ENCODE data around the gene NSUN7. TPM values are rescaled to one million over a fixed set of nuclear protein-coding genes. Genes with fewer than 3 reads are reported as not detected.
A peak's percentile ranks its signal among the peaks of the same experiment; 100 is the strongest.

NSUN7 gene
- polyA plus RNA-seq, 4 donors = 1.1 to 21.7 (median 3.3) TPM

GRCh38 chr4:40850496-40850895 is 100.7 kb downstream of the NSUN7 start:
- Histone ChIP-seq H3K36me3 (ENCODE audit: control insufficient read depth in 3 of 3, insufficient read depth in 2 of 3, low read depth in 1 of 3, low read length in 3 of 3) (peaks cover 0 to 10% (median 0%) of the 10 kb centered on the region in 3 donors), H3K4me1 (ENCODE audit: control insufficient read depth in 3 of 3, insufficient read depth in 2 of 3, low read depth in 1 of 3, low read length in 2 of 3) (no peaks in the 10 kb centered on the region), H3K27me3 (ENCODE audit: control insufficient read depth in 3 of 3, insufficient read depth in 3 of 3, low read length in 3 of 3) (no peaks in the 10 kb centered on the region), H3K27ac (ENCODE audit: low read depth in 1 of 3, low read length in 2 of 3) (no peak overlapping the region), H3K4me3 (ENCODE audit: low read depth in 1 of 3, low read length in 3 of 3) (no peak overlapping the region), H3K9me3 (ENCODE audit: control insufficient read depth in 2 of 2, insufficient read depth in 1 of 2, low read depth in 1 of 2, low read length in 1 of 2) (no peaks in the 10 kb centered on the region)
- DNase-seq (no peak), FAIRE-seq (no peak)
- 87 to 88% (median 88%) methylated on average over 4 of the region's 4 CpGs for WGBS, 3 donors

GRCh38 chr4:40856277-40856839 is 106.6 kb downstream of the NSUN7 start:
- FAIRE-seq = no peak
- Histone ChIP-seq H3K27ac (ENCODE audit: low read depth in 1 of 3, low read length in 2 of 3) (no peak overlapping the region), H3K36me3 (ENCODE audit: control insufficient read depth in 3 of 3, insufficient read depth in 2 of 3, low read depth in 1 of 3, low read length in 3 of 3) (peaks cover 0 to 19% (median 0%) of the 10 kb centered on the region in 3 donors), H3K27me3 (ENCODE audit: control insufficient read depth in 3 of 3, insufficient read depth in 3 of 3, low read length in 3 of 3) (peaks cover 0 to 5% (median 0%) of the 10 kb centered on the region in 3 donors), H3K9me3 (ENCODE audit: control insufficient read depth in 2 of 2, insufficient read depth in 1 of 2, low read depth in 1 of 2, low read length in 1 of 2) (no peaks in the 10 kb centered on the region), H3K4me1 (ENCODE audit: control insufficient read depth in 3 of 3, insufficient read depth in 2 of 3, low read depth in 1 of 3, low read length in 2 of 3) (peaks cover 0 to 4% (median 3%) of the 10 kb centered on the region in 3 donors), H3K4me3 (ENCODE audit: low read depth in 1 of 3, low read length in 3 of 3) (peak overlapping the region in 2 of 3 donors; percentile 5 to 37)
- DNase-seq = no peak
- 64 to 88% (median 72%) methylated on average over 16 of the region's 16 CpGs for WGBS, 3 donors

- Histone ChIP-seq H3K27me3 (ENCODE audit: control insufficient read depth in 3 of 3, insufficient read depth in 3 of 3, low read length in 3 of 3) (peaks cover 0 to 5% (median 0%) of the 10 kb centered on the region in 3 donors), H3K9me3 (ENCODE audit: control insufficient read depth in 2 of 2, insufficient read depth in 1 of 2, low read depth in 1 of 2, low read length in 1 of 2) (no peaks in the 10 kb centered on the region), H3K4me3 (ENCODE audit: low read depth in 1 of 3, low read length in 3 of 3) (peak overlapping the region; percentile 5 to 40 (median 37)), H3K27ac (ENCODE audit: low read depth in 1 of 3, low read length in 2 of 3) (no peak overlapping the region), H3K4me1 (ENCODE audit: control insufficient read depth in 3 of 3, insufficient read depth in 2 of 3, low read depth in 1 of 3, low read length in 2 of 3) (peaks cover 0 to 4% (median 3%) of the 10 kb centered on the region in 3 donors), H3K36me3 (ENCODE audit: control insufficient read depth in 3 of 3, insufficient read depth in 2 of 3, low read depth in 1 of 3, low read length in 3 of 3) (peaks cover 0 to 19% (median 0%) of the 10 kb centered on the region in 3 donors)
- peak; percentile 19 to 83 for DNase-seq
- no peak for FAIRE-seq
- WGBS, 3 donors = 20 to 59% (median 53%) methylated on average over 31 to 51 of the region's 51 CpGs
Observed at GRCh38 chr4:40856840-40857362, 107.1 kb downstream of the NSUN7 start.

- Histone ChIP-seq H3K4me1 (ENCODE audit: control insufficient read depth in 3 of 3, insufficient read depth in 2 of 3, low read depth in 1 of 3, low read length in 2 of 3) (peaks cover 0 to 4% (median 3%) of the 10 kb centered on the region in 3 donors), H3K36me3 (ENCODE audit: control insufficient read depth in 3 of 3, insufficient read depth in 2 of 3, low read depth in 1 of 3, low read length in 3 of 3) (peaks cover 0 to 21% (median 0%) of the 10 kb centered on the region in 3 donors), H3K9me3 (ENCODE audit: control insufficient read depth in 2 of 2, insufficient read depth in 1 of 2, low read depth in 1 of 2, low read length in 1 of 2) (no peaks in the 10 kb centered on the region), H3K27ac (ENCODE audit: low read depth in 1 of 3, low read length in 2 of 3) (no peak overlapping the region), H3K4me3 (ENCODE audit: low read depth in 1 of 3, low read length in 3 of 3) (no peak overlapping the region), H3K27me3 (ENCODE audit: control insufficient read depth in 3 of 3, insufficient read depth in 3 of 3, low read length in 3 of 3) (peaks cover 0 to 5% (median 0%) of the 10 kb centered on the region in 3 donors)
- FAIRE-seq = no peak
- WGBS, 3 donors = 69 to 95% (median 75%) methylated on average over 2 of the region's 2 CpGs
- no peak for DNase-seq
Observed at GRCh38 chr4:40857956-40858355, 108.2 kb downstream of the NSUN7 start.

- H3K9me3 ChIP-seq (ENCODE audit: control insufficient read depth in 2 of 2, insufficient read depth in 1 of 2, low read depth in 1 of 2, low read length in 1 of 2) = no peaks in the 10 kb centered on the region
- no peak for DNase-seq
- peaks cover 0 to 4% (median 3%) of the 10 kb centered on the region in 3 donors for H3K4me1 ChIP-seq (ENCODE audit: control insufficient read depth in 3 of 3, insufficient read depth in 2 of 3, low read depth in 1 of 3, low read length in 2 of 3)
- peaks cover 0 to 5% (median 0%) of the 10 kb centered on the region in 3 donors for H3K27me3 ChIP-seq (ENCODE audit: control insufficient read depth in 3 of 3, insufficient read depth in 3 of 3, low read length in 3 of 3)
- peaks cover 0 to 21% (median 0%) of the 10 kb centered on the region in 3 donors for H3K36me3 ChIP-seq (ENCODE audit: control insufficient read depth in 3 of 3, insufficient read depth in 2 of 3, low read depth in 1 of 3, low read length in 3 of 3)
- no peak overlapping the region for H3K4me3 ChIP-seq (ENCODE audit: low read depth in 1 of 3, low read length in 3 of 3)
- H3K27ac ChIP-seq (ENCODE audit: low read depth in 1 of 3, low read length in 2 of 3) = no peak overlapping the region
- WGBS, 3 donors = 82 to 94% (median 89%) methylated on average over 2 of the region's 2 CpGs
- FAIRE-seq = no peak
Observed at GRCh38 chr4:40858962-40859361, 109.2 kb downstream of the NSUN7 start.

Other genes starting within 250 kb of the NSUN7 start
- gene RBM47, start 120.1 kb upstream of the NSUN7 start, polyA plus RNA-seq = 100 to 1,000 TPM in 2 of 4 donors, 10 to 100 TPM in 2; 49.5 to 127 (median 106) TPM

Measured in small intestine (tissue), 7 donors.